HG03108 (cell line): ENCODE data around the gene MGAT4A.

Source experiments
- ATAC-seq: cut with Tn5 transposase; IDR thresholded peaks from one replicate; pipeline ENCODE4 v1.9.1; 2021; ENCODE audit warnings: moderate library complexity; ENCODE audit not compliant: unreplicated experiment

The MGAT4A gene

DNA sequence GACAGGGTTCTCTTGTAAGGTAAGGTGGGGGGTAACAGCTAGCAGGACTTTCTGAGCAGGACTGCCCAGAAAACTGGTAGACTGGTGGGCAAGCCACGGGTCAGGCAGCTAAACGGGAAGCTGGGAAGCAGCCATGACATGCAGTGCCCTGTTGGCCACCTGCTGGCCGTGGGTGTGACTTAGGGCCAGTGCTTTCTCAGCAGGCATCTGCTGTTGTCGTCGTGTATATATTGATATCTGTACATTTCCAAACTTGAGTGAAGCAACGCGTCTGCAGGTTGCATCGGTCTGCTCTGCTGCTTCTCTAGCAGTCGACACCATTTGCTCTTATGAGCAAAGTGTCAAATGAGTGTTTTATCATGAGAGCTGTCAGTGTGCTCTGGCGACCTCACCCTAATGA, 153.6 kb downstream of the MGAT4A start:
- no peak for ATAC-seq

GRCh38 chr2:98576666-98577312, 154.1 kb downstream of the MGAT4A start:
- ATAC-seq: no peak

DNA sequence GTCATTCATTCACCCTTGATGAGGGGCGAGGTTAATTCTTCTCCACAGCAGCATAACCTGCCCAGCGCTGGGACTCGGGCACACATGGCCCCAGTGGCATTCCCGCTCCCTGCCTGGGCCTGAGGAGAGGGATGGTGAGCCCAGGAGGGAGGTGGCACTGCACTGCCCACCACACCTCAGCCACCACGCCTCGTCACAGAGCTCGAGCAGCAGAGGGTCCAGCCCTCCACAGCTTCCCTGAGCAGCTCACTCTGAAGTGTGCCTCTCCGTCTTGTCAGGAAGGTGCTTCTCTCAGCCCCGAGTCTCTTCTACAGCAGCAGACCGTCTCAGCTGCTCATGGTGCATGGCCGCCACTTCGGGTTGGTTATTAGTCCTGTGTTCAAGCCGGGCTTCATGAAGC, 157.5 kb downstream of the MGAT4A start:
- no peak for ATAC-seq

- ATAC-seq: no peak
Measured at GRCh38 chr2:98572676-98573075, 158.3 kb downstream of the MGAT4A start.

- ATAC-seq: no peak
Measured at GRCh38 chr2:98572211-98572610, 158.7 kb downstream of the MGAT4A start.

DNA sequence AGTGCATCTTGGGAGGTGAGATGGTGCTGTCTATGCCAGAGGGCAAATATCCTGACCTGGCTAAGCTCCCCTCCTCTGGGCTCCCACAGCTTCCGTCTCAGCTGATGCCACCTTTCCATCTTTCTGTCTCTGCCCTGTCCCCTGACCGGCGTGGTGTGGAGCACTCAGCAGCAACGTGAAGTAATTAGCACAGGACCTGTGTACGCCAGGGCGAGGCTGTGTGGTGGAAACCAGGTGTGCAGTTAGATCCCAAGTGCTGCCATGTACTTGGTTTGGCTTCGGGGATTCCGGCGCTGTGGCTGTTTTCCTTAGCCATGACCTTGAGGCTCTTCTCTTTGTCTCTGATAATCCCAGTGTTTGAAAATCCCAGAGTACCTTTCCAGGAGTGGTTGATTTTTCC, 159.1 kb downstream of the MGAT4A start:
- no peak for ATAC-seq

- no peak for ATAC-seq
Measured at GRCh38 chr2:98571121-98571701, 159.7 kb downstream of the MGAT4A start.

- ATAC-seq: no peak
Measured at GRCh38 chr2:98570356-98570755, 160.6 kb downstream of the MGAT4A start.

DNA sequence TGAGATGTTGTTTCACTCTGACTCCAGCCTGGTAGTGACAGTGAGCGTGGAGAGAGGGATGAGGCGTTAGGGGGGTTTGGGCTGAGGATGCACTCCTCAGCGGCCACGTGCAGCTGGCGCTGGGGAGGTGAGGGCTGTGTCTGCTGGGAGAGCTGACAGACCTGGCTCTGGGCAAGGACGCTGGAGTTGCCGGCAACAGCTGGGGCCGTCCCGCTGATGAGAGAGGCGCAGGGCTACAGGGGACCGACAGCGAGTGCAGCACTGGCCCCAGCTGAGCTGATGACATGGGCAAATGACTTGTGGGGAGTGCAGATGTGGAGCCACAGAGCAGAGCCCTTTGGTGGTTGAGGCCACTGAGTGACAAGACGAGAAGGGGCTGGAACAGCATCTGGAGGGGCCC, 161.0 kb downstream of the MGAT4A start:
- no peak for ATAC-seq

- ATAC-seq: no peak
Measured at GRCh38 chr2:98569197-98569793, 161.6 kb downstream of the MGAT4A start.
